Liver (tissue), 3 donors: Measurements from ENCODE around the gene TARS2.

ENCODE experiments used
- EGR1 ChIP-seq, 2 donors: IDR thresholded peaks; 2 replicates each; pipeline ENCODE4 v1.6.1; 2016 to 2018; ENCODE audit warnings: antibody characterized with exemption in 2 of 2, low read depth in 2 of 2
- JUND ChIP-seq, 2 donors: IDR thresholded peaks; 2 replicates each; pipeline ENCODE4 v1.6.1; 2016; ENCODE audit warnings: antibody characterized with exemption in 2 of 2
- MAX ChIP-seq: IDR thresholded peaks from 2 replicates; pipeline ENCODE4 v1.6.1; 2016; ENCODE audit warnings: antibody characterized with exemption
- SP1 ChIP-seq: IDR thresholded peaks from 2 replicates; pipeline ENCODE4 v1.6.1; 2018; ENCODE audit warnings: antibody characterized with exemption, mild to moderate bottlenecking
- TAF1 ChIP-seq: conservative IDR thresholded peaks from 2 replicates; pipeline ENCODE4 v1.6.1; 2016; ENCODE audit warnings: antibody characterized with exemption, mild to moderate bottlenecking
- TF ChIP-seq, protein P1 (sequence below): fragments of 150-350 bp; IDR thresholded peaks from 2 replicates; pipeline ENCODE4 v1.5.1; 2017; ENCODE audit warnings: improper control_type of control experiment, low read depth, low read length; ENCODE audit not compliant: missing input control
- TF ChIP-seq, protein P2 (sequence below): IDR thresholded peaks from 2 replicates; pipeline ENCODE4 v1.6.1; 2016; ENCODE audit warnings: antibody characterized with exemption
- TF ChIP-seq, protein P3 (sequence below): IDR thresholded peaks from 2 replicates; pipeline ENCODE4 v1.6.1; 2016; ENCODE audit warnings: antibody characterized with exemption
- donor health status: healthy.
- donor health status: healthy.

DNA sequence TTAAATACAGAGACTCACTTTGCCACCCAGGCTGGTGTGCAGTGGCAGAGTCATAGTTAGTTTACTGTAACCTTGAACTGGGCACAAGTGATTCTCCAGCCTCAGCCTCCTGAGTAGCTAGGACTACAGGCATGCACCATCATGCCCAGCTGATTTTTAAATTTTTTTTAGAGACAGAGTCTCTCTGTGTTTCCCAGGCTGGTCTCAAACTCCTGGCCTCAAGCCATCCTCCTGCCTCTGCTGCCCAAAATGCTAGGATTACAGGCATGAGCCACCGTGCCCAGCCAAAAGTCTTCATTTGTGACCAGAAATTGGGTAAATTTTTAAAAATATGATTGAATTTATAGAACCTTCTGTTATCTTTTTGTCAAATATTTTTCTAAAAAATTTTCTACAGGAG is 17.9 kb upstream of the TARS2 start:
- TF ChIP-seq, protein P1, sequence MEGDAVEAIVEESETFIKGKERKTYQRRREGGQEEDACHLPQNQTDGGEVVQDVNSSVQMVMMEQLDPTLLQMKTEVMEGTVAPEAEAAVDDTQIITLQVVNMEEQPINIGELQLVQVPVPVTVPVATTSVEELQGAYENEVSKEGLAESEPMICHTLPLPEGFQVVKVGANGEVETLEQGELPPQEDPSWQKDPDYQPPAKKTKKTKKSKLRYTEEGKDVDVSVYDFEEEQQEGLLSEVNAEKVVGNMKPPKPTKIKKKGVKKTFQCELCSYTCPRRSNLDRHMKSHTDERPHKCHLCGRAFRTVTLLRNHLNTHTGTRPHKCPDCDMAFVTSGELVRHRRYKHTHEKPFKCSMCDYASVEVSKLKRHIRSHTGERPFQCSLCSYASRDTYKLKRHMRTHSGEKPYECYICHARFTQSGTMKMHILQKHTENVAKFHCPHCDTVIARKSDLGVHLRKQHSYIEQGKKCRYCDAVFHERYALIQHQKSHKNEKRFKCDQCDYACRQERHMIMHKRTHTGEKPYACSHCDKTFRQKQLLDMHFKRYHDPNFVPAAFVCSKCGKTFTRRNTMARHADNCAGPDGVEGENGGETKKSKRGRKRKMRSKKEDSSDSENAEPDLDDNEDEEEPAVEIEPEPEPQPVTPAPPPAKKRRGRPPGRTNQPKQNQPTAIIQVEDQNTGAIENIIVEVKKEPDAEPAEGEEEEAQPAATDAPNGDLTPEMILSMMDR, result no peak
- TF ChIP-seq SP1 (no peak), TAF1 (no peak), MAX (no peak), JUND (IDR thresholded peaks at IDR 0.05) (no peak), EGR1 (IDR thresholded peaks at IDR 0.05; ENCODE audit: low read depth in 2 of 2) (no peak)
- TF ChIP-seq, protein P2, sequence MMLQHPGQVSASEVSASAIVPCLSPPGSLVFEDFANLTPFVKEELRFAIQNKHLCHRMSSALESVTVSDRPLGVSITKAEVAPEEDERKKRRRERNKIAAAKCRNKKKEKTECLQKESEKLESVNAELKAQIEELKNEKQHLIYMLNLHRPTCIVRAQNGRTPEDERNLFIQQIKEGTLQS, result no peak
- TF ChIP-seq, protein P3, sequence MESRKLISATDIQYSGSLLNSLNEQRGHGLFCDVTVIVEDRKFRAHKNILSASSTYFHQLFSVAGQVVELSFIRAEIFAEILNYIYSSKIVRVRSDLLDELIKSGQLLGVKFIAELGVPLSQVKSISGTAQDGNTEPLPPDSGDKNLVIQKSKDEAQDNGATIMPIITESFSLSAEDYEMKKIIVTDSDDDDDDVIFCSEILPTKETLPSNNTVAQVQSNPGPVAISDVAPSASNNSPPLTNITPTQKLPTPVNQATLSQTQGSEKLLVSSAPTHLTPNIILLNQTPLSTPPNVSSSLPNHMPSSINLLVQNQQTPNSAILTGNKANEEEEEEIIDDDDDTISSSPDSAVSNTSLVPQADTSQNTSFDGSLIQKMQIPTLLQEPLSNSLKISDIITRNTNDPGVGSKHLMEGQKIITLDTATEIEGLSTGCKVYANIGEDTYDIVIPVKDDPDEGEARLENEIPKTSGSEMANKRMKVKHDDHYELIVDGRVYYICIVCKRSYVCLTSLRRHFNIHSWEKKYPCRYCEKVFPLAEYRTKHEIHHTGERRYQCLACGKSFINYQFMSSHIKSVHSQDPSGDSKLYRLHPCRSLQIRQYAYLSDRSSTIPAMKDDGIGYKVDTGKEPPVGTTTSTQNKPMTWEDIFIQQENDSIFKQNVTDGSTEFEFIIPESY, result no peak
